Suppressor macrophage treated with lipopolysaccharide for 1 hour (primary cell): Measurements from ENCODE around the gene FOXO1.

ENCODE experiments used
- DNase-seq, 3 donors: peaks; one replicate each; pipeline ENCODE4 v3.0.0-alpha.2; 2020 to 2022

Gene FOXO1

GRCh38 chr13:40604135-40604534, 62.3 kb downstream of the FOXO1 start:
- DNase-seq = no peak

- no peak for DNase-seq
These were observed 66.2 kb downstream of the FOXO1 start for GRCh38 chr13:40600149-40600751.

DNA sequence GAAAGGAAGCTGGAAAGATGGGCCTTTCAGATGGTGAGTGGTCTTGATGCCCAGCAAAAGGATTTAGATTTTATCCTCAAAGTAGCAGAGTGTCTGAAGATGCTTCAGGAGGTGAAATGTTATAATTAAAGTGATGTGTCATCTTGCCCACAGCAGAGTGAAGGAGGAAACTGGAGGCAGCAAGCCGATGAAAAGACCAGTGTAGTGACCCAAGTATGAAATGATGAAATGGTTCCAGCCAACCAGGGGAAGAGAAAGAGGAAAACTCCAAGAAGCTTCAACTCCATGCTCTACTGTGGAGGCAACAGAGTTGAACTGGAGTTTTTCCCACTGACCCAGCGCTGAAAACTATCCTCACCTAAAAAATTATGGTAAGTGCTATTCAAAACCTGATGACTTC, 66.7 kb downstream of the FOXO1 start:
- peak; percentile 52 to 70 (median 58) for DNase-seq

GRCh38 chr13:40599124-40599523, 67.3 kb downstream of the FOXO1 start:
- DNase-seq = no peak

- DNase-seq = peak; percentile 17 to 29 (median 27)
These were observed 67.9 kb downstream of the FOXO1 start for GRCh38 chr13:40598569-40598968.

GRCh38 chr13:40597735-40598365, 68.6 kb downstream of the FOXO1 start:
- DNase-seq = no peak

DNA sequence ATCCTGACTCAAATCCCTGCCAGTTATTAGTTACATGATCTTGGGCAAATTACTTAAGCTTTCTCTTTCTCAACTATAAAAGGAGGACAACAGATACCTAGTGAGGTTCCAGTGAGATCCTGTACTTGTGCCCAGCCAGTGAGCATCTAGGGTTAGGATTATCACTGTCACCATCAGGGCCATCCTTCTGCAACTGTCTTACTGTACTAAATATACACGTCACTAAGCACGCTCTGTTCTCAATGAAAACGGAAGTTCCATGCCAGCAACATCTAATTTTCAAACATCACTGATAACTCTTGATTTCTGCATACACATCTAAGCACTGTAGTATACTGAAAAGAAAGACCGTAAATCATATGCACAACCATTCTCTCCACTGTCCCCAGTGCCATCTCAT, 70.0 kb downstream of the FOXO1 start:
- DNase-seq = peak in 2 of 3 donors; percentile 13 to 20

GRCh38 chr13:40595693-40596092, 70.7 kb downstream of the FOXO1 start:
- DNase-seq = no peak

- no peak for DNase-seq
These were observed 74.4 kb downstream of the FOXO1 start for GRCh38 chr13:40592035-40592434.

- no peak for DNase-seq
These were observed 75.3 kb downstream of the FOXO1 start for GRCh38 chr13:40591091-40591490.

- no peak for DNase-seq
These were observed 76.2 kb downstream of the FOXO1 start for GRCh38 chr13:40590112-40590862.

DNA sequence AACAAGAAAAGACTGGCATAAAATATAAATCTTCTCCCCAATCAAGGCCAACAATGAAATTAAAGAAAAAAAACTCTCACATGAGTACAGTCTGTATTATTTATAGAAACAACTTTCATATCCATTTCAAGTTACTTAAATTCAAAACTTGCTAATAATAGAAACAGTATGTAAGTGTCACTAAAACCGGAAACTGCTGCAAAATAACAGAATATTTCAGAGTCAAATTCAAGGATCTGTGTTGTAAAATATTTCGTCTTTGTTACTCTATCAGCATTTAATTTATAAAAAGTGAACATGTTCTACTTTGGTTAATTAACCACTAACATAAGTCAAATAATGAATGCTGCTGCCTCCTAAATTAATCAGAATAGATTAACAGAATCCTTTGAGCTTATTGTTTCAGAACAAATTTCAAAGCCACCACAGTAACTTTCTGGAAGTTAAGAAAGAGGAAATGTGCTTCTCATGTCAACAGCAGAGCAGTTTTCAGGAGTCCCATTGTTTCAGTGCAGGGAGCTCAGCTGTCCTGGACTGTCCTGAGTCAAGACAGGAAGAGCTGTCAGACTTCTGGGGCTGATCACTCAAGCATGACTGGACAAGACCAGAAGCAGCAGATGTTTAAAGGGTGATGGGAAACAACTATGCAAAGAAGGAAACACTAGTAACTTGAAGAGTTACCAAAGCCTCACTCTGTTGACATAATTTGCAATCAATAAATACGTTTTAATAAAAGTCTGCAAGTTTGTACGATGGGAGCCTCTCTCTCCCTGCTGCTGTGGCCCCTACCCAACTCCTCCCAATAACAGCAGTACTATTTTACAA, 76.9 kb downstream of the FOXO1 start:
- peak; percentile 83 to 92 (median 91) for DNase-seq

DNA sequence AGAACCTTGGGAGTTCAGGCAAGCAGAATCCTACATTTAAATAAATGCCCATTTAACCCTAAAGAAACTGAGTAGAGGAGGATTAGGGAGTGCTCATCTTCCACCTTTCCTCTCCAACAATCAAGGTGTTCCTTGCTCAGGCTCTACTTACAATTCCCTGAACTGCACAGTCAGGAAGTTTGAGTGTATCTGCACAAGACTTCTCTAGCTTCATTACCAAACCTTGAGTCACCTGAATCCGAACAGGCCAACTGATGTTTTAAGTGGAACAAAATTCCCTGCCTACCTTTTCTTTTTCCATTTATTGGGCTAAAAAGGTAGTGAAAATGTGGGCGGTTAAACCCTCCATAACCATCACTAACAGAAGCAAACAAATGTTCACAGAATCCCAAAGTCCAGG, 78.3 kb downstream of the FOXO1 start:
- no peak for DNase-seq

GRCh38 chr13:40586886-40587565, 79.4 kb downstream of the FOXO1 start:
- no peak for DNase-seq

DNA sequence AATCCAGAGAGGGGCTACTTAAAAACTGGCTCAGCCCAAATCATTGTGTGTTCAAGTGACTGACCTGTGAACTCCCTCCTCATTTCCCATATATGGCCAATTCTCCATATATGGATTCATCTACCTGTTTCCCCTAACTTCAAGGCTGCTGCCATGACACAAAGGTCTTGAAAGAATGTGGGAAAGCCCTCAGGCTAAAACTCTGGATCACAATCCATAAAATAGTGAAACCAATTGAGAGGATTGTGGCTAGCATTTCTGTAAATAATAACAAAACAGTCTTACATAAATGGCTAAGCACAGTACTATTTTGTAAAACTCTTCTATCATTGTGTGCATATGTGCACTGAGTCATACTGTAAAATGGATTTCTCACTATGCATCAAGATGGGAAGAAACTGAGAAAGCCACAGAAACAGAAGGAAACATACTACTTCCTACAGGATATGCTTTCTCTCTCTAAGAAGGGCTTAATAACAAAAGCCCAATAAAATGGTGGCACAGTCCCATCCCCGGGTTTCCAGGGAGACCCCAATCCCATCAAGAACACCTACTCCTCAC, 80.5 kb downstream of the FOXO1 start:
- peak in 2 of 3 donors; percentile 57 to 60 for DNase-seq

DNA sequence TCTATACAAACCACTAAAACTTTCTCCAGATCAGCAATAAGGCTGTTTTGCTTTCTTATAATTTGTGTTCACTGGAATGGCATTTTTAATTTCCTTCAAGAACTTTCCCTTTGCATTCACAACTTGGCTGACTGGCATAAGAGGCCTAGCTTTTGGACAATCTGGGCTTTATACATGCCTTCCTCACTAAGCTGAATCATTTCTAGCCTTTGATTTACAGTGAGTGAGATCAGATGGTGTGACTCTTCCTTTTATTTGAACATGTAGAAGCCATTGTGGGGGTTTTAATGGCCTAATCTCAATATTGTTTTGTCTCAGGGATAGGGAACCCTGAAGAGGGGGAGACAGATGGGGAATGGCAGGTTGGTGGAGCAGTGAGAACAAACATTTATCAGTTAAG, 82.7 kb downstream of the FOXO1 start:
- no peak for DNase-seq

DNA sequence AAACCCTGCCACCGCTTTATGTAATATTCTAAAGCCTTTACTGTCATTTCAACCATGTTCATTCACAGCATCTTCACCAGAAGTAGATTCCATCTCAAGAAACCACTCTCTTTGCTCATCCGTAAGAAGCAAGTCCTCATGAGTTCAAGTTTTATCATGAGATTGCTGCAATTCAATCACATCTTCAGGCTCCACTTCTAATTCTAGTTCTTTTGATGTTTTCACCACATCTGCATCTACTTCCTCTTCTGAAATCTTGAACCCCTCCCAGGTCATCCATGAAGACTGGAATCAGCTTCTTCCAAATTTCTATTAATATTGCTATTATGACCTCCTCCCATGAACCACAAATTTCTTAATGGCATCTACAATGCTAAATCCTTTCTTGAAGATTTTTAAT, 83.9 kb downstream of the FOXO1 start:
- DNase-seq = no peak

DNA sequence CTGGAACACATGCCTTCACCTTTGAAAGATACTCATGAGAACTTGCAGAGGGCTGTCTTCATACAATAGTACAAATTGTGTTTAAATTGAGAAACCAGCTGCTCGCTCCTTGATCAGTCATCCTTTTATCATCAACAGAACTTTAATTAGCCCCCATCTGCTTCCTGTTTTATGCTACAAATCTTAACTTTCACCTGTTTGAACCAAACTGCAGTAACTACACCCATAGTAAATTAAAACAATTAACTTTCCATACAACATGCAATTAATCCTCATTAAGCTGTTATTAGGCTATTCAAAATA, 85.2 kb downstream of the FOXO1 start:
- no peak for DNase-seq

DNA sequence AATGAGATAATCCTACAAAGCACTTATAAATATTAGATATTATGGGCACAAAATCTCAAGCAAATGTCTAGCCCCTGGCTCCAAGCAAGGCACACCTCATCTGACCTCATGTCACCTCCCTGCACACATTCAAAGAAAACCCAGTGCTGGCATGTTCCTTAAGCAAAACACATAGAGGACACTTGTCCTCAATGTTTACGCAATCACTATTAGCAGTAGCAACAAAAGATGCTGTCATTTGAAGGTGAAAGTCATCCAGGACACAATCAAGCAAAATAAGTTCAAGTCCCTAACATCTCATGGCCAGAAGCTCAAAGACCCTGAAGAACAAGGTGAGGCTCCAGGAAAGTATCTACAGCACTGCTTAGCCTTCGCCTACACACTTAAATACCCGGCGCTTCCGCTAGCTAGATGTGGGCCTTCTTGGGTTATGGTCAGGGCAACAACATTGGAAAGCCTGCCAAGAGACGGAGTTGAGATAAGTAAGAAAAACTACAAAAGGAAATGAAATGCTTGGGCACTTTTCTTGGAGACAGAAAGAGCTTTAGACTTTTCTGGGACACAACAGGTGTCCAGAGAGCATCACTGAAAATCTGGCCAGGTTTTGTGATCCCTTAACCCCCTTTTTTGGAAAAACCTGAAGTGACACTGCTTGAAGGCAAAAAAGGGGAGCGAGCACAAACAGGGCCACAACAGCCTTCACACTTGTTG, 85.7 kb downstream of the FOXO1 start:
- no peak for DNase-seq

DNA sequence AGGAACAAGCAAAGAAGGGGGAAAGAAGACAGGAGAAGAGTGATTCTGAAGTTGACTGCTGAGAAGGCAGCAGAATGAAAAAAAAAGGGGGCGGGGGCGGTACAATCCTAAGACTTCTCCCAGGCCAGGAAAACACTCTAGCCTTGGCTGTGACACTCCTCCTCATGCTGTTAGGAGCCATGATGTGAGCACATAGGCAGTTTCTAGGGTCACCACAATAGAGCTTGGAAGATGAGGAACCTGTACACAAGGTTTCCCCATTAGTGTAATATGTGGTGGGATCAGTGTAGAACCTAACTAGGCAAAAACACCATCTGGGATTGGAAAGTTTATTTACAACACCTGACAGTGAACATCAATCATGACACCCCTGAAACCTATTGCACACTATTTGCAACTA, 86.9 kb downstream of the FOXO1 start:
- DNase-seq = peak in 1 of 3 donors; percentile 15

DNA sequence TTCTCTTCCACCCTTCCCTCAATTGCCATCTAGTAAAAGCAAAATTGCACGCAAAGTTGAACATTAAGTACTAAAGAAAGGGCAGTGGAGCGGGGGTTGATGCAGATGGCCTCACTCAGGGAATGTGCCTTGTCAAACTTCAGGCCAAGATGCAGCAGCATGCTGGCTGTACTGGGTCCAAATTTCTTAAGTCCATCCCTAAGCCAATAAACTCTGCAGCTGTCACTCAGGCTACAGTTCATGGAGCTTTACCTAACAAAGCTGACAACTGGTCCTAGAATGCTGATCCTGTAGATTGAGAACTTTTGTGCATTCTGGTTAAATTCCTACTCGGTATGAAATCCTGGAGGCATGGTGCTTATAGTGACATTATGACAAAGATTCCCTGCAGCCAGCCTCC, 88.4 kb downstream of the FOXO1 start:
- DNase-seq = no peak

DNA sequence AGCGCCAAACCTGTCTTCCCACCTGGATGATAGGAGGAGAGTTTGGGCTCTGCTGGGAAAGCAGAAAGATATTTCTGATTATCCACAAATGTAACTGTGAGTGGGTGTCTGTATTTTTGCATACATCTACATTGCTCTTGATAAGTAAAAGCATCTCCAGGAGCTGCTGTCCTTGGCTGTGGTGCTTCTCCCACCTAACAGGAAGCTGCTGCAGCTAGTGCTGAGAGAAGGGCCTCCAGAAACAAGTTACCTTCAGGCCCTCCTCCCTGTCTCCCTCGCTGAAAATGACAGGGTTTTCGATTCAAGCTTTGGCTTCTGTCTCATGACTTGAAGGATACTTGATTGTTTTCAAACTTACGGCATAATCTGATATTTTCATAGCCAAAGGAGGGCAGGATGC, 90.1 kb downstream of the FOXO1 start:
- DNase-seq = no peak
